Erythroblast (primary cell): Measurements from ENCODE around the gene SNX25.

Experiments used
- GATA1 ChIP-seq: IDR thresholded peaks from 2 replicates; pipeline ENCODE4 v1.6.1; 2011; ENCODE audit warnings: low read depth, mild to moderate bottlenecking, control low read depth, low read length, moderate library complexity
- POLR2A ChIP-seq: IDR thresholded peaks from 2 replicates; pipeline ENCODE4 v1.6.1; 2011; ENCODE audit warnings: mild to moderate bottlenecking, low read length

DNA sequence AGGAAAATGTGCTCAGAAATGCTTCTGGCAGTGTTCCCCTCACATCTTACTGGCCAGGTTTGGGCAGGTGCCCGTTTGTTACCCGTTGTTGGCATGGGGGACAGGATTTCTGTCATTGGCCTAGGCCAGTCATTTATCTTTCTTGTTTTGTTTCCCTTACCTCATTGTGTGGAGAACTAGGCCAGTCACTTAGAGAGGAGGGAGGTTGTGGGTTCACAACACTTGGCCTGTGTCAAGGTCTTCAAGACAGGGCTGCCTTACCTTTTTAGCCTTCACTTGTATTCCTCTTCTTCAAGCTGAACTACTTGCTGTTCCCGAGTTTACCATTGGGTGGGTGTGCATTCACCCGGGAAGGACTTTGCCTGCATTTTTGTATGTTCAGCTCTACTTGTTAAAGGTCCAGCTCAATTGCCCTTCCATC lies 17.7 kb downstream of the SNX25 start:
- TF ChIP-seq POLR2A: no peak
- TF ChIP-seq GATA1: no peak
